ENCODE measurements around the gene HPGD. TPM values are rescaled to one million over a fixed set of nuclear protein-coding genes. Genes with fewer than 3 reads are reported as not detected.

The HPGD gene
- total and polyA plus RNA-seq, 2 of the 8 experiments (the other 6 are each of a cell fraction or from before 2014, with no cell fraction given): 1.1 to 1.3 TPM

DNA sequence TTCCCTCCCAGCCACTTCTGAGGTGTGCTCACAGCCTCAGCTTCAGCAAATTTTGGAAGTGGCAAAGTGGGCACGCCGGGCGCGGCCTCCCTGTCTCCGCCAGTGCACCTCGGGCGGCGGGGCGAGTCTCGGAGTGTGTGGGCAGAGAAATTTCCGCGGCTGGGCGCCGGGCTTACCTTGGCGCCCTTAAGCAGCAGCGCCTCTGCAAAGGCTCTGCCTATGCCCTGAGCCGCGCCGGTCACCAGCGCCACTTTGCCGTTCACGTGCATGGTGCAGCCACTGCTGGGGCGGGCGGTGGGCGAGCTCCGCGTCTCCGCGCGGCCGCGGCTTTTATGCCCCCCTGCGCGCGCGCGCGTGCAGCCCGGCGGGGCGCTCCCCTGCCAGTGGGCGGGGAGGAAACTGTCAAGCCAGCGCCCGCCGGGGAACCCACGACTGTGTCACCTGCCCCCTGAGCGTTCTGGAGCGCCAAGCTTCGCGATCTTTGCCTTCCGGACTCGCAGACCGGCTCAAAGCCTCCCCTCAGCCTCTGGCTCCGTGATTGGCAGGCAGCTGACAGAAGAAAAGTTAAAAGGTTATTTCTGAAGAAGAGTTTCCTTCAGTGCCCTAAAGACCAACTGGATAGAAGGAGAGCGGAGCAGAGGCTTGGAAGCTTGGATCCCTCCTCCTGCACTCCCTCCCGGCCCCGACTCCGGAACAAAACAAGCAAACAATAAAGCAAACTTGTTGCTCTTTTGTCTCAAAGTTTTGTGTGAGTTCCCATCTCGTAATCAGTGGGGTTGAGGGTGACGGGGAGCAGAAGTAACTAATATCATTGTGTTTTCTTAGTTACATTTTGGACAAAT, at the start of gene HPGD (continued):
- TF ChIP-seq, protein P1, sequence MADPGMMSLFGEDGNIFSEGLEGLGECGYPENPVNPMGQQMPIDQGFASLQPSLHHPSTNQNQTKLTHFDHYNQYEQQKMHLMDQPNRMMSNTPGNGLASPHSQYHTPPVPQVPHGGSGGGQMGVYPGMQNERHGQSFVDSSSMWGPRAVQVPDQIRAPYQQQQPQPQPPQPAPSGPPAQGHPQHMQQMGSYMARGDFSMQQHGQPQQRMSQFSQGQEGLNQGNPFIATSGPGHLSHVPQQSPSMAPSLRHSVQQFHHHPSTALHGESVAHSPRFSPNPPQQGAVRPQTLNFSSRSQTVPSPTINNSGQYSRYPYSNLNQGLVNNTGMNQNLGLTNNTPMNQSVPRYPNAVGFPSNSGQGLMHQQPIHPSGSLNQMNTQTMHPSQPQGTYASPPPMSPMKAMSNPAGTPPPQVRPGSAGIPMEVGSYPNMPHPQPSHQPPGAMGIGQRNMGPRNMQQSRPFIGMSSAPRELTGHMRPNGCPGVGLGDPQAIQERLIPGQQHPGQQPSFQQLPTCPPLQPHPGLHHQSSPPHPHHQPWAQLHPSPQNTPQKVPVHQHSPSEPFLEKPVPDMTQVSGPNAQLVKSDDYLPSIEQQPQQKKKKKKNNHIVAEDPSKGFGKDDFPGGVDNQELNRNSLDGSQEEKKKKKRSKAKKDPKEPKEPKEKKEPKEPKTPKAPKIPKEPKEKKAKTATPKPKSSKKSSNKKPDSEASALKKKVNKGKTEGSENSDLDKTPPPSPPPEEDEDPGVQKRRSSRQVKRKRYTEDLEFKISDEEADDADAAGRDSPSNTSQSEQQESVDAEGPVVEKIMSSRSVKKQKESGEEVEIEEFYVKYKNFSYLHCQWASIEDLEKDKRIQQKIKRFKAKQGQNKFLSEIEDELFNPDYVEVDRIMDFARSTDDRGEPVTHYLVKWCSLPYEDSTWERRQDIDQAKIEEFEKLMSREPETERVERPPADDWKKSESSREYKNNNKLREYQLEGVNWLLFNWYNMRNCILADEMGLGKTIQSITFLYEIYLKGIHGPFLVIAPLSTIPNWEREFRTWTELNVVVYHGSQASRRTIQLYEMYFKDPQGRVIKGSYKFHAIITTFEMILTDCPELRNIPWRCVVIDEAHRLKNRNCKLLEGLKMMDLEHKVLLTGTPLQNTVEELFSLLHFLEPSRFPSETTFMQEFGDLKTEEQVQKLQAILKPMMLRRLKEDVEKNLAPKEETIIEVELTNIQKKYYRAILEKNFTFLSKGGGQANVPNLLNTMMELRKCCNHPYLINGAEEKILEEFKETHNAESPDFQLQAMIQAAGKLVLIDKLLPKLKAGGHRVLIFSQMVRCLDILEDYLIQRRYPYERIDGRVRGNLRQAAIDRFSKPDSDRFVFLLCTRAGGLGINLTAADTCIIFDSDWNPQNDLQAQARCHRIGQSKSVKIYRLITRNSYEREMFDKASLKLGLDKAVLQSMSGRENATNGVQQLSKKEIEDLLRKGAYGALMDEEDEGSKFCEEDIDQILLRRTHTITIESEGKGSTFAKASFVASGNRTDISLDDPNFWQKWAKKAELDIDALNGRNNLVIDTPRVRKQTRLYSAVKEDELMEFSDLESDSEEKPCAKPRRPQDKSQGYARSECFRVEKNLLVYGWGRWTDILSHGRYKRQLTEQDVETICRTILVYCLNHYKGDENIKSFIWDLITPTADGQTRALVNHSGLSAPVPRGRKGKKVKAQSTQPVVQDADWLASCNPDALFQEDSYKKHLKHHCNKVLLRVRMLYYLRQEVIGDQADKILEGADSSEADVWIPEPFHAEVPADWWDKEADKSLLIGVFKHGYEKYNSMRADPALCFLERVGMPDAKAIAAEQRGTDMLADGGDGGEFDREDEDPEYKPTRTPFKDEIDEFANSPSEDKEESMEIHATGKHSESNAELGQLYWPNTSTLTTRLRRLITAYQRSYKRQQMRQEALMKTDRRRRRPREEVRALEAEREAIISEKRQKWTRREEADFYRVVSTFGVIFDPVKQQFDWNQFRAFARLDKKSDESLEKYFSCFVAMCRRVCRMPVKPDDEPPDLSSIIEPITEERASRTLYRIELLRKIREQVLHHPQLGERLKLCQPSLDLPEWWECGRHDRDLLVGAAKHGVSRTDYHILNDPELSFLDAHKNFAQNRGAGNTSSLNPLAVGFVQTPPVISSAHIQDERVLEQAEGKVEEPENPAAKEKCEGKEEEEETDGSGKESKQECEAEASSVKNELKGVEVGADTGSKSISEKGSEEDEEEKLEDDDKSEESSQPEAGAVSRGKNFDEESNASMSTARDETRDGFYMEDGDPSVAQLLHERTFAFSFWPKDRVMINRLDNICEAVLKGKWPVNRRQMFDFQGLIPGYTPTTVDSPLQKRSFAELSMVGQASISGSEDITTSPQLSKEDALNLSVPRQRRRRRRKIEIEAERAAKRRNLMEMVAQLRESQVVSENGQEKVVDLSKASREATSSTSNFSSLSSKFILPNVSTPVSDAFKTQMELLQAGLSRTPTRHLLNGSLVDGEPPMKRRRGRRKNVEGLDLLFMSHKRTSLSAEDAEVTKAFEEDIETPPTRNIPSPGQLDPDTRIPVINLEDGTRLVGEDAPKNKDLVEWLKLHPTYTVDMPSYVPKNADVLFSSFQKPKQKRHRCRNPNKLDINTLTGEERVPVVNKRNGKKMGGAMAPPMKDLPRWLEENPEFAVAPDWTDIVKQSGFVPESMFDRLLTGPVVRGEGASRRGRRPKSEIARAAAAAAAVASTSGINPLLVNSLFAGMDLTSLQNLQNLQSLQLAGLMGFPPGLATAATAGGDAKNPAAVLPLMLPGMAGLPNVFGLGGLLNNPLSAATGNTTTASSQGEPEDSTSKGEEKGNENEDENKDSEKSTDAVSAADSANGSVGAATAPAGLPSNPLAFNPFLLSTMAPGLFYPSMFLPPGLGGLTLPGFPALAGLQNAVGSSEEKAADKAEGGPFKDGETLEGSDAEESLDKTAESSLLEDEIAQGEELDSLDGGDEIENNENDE (IDR thresholded peaks at IDR 0.05; ENCODE audit: insufficient replicate concordance, low read length): no peak
- no peak for TF ChIP-seq POLR2AphosphoS5 (IDR thresholded peaks at IDR 0.05; ENCODE audit: low read depth, low read length)
- TF ChIP-seq JUN (IDR thresholded peaks at IDR 0.05; ENCODE audit: low read depth, low read length): no peak
- TF ChIP-seq, protein P2, sequence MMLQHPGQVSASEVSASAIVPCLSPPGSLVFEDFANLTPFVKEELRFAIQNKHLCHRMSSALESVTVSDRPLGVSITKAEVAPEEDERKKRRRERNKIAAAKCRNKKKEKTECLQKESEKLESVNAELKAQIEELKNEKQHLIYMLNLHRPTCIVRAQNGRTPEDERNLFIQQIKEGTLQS (IDR thresholded peaks at IDR 0.05; ENCODE audit: insufficient read depth, low read depth, low read length): no peak
- no peak for TF ChIP-seq RNF2 (IDR thresholded peaks at IDR 0.05; ENCODE audit: borderline replicate concordance, low read depth, low read length, missing control alignments, poor library complexity, severe bottlenecking)
- no peak for TF ChIP-seq RFX5 (IDR thresholded peaks at IDR 0.05; ENCODE audit: borderline replicate concordance, low read depth, low read length)
- TF ChIP-seq EGR1 (IDR thresholded peaks at IDR 0.05; ENCODE audit: borderline replicate concordance, low read depth, low read length): no peak
- no peak for TF ChIP-seq ZNF274 (IDR thresholded peaks at IDR 0.05; ENCODE audit: borderline replicate concordance, extremely low read depth, low read length)
- TF ChIP-seq KDM4A (IDR thresholded peaks at IDR 0.05; ENCODE audit: low read depth, low read length, severe bottlenecking): peak; percentile 86
